ENCODE measurements around the gene AJUBA. TPM values are rescaled to one million over a fixed set of nuclear protein-coding genes. Genes with fewer than 3 reads are reported as not detected.
"Not testable (repeated sequence)": the region's sequence is repeated elsewhere in the genome, so short reads cannot be mapped to it uniquely, and the experiment has no call there.

Gene AJUBA
- polyA plus RNA-seq, 4 donors: 75.1 to 106 (median 89.7) TPM

GRCh38 chr14:22955702-22956569, 26.4 kb downstream of the AJUBA start:
- DNase-seq (ENCODE audit: low read depth in 4 of 4, low spot score in 2 of 4): no peak

GRCh38 chr14:22952418-22952817, 29.9 kb downstream of the AJUBA start:
- no peak for DNase-seq (ENCODE audit: low read depth in 4 of 4, low spot score in 2 of 4)

DNA sequence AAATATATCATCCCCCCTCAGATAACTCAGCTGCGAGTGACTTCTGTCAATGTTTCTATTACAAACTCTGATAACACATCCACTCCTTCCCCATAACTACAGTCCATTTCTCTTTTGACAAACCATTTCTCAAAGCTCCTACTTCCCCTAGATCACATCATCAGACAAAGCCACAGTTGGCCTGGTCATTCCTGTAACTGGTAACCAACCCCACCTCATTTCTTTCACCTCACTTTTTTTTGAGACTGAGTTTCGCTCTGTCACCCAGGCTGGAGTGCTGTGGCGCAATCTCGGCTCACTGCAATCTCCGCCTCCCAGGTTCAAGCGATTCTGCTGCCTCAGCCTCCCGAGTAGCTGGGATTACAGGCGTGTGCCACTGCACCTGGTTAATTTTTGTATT, 30.6 kb downstream of the AJUBA start:
- DNase-seq (ENCODE audit: low read depth in 4 of 4, low spot score in 2 of 4): not testable (repeated sequence)

- DNase-seq (ENCODE audit: low read depth in 4 of 4, low spot score in 2 of 4): no peak
Measured at GRCh38 chr14:22945642-22946041, 36.7 kb downstream of the AJUBA start.

GRCh38 chr14:22939684-22940083, 42.7 kb downstream of the AJUBA start:
- no peak for DNase-seq (ENCODE audit: low read depth in 4 of 4, low spot score in 2 of 4)

DNA sequence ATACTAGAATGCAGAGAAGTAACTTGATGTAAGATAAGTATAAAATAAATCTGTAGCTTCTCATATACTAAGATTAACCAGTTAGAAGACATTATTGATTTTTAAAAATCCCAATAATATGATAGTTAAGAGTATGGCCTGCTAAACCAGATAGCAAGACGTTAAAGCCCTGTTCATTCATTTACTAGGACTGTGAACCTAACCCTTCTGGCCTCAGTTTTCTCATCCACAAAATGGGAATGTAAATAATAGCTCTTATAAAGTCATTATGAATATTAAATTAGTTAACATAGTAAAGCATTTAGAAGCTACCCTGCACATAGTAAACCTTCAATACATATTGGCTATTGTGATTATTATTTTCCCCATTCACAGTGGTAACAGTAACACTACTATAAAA, 47.2 kb downstream of the AJUBA start:
- no peak for DNase-seq (ENCODE audit: low read depth in 4 of 4, low spot score in 2 of 4)

DNA sequence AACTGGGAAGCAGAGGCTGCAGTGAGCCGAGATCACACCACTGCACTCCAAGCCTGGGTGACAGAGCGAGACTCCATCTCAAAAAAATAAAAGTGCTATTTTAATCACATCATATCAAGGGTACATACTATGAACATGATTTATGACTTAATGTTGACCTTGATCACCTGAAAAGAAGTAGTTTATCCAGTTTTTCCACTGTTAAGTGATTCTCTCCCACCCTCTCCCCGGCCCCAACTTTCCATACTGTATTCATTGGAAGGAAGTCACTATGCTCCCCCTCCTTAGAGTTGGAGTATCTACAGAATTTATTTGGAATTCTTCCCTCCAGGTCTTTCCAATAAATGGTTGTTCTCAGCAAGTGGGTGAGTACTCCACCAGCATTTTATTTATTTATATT, 50.2 kb downstream of the AJUBA start:
- no peak for DNase-seq (ENCODE audit: low read depth in 4 of 4, low spot score in 2 of 4)

DNA sequence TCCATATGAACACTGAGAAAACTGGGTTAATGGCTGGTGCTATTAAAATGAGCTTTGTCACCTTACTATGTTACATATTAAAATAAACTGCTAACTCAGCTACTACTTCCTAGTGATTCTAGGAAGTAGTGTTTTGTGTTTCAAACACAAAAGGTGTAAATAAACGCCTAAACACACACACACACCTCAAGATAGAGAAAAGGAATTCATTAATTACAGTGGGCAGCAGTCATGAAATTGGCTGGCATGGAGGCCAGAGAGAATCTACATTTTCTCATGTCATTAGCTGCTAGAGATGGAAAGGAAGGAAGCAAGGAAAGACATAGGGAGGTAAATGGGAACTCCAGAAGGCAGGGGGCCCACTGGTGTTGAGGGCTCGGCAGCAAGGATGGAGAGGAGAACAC, 52.4 kb downstream of the AJUBA start:
- DNase-seq (ENCODE audit: low read depth in 4 of 4, low spot score in 2 of 4): peak in 2 of 4 donors; percentile 53 to 54

GRCh38 chr14:22929104-22929960, 53.0 kb downstream of the AJUBA start, which contains the start of gene PRMT5:
PRMT5 (minus strand) TSS chr14:22929376; CDS start chr14:22929361, 15 bp downstream.
- peak; percentile 98 to 100 (median 100) for DNase-seq (ENCODE audit: low read depth in 4 of 4, low spot score in 2 of 4)

DNA sequence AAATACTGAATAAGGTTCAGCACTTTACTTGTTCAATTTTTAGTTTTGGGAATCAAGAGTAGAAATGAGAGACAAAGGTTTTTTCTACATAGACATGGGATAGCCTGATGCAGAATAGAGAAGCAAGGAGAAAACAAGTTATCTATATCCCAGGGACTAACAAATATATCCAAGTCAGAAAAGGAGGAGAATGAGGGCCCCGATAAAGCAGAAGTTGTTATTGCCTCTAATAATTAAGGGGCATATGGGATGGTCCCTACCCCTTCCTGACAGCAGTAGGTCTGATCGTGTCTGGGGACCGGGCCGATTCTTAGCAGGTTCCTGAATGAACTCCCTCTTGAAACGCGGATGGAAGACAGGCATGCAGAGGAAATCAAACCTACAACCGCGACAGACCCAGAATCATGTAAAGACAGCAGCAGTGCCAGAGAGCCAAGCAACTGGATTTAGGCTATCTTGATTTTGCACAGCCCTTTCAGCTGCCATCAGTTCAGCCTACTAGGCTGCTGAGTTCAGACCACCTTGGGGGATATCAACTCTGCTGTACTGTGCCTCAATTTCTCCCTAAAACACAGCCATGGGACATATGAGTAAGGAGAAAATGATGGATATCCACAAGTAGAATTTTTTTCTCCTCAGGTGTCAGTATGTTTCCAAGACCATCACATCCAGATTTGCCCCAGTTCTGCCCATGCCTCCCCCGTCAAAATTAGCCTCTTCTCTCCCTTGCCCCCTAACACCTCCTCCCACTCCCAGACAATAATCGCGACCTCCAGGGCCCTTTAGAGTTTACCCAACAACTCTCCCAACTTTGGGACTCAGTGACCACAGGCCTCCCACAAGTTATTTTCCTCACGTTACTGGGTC, 53.9 kb downstream of the AJUBA start:
- DNase-seq (ENCODE audit: low read depth in 4 of 4, low spot score in 2 of 4): no peak

DNA sequence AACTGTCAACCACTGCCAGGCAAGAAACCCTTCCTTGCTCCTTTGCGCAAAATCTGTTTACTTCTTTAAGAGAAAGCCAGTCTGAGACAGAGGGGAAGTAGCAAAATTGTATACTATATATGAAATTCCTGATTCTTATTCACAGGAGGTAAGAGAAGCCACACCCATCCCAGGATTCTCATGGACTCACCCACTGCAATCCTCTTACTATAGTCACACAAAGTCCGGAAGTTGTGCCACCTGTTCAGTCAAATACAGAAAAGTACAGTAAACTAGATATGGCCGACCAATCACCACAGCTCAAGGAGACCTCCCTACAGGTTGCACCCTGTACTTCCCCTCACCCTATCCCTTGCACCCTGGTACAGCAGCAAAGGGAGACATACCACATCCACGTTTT, 56.0 kb downstream of the AJUBA start:
- DNase-seq (ENCODE audit: low read depth in 4 of 4, low spot score in 2 of 4): no peak

- DNase-seq (ENCODE audit: low read depth in 4 of 4, low spot score in 2 of 4): no peak
Measured at GRCh38 chr14:22925513-22925912, 56.8 kb downstream of the AJUBA start.

- no peak for DNase-seq (ENCODE audit: low read depth in 4 of 4, low spot score in 2 of 4)
Measured at GRCh38 chr14:22923746-22924145, 58.6 kb downstream of the AJUBA start.

DNA sequence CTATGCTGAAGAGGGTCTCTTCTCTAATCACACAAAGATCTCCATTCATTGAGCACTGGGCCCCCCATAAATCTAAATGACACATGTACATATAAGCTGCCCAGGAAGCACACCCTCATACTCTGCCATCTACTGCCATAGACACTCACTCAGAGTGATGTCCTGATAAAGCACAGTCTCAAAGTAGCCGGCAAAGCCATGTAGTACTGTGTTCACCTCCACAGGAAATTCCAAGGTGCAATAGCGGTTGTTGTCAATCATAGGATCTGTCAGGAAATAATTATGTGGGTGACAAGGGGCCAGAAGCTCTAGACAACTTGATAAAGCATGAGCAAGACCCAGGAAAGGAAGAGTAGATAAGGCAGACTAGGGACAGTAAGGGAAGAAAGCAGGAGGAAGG, 60.1 kb downstream of the AJUBA start:
- no peak for DNase-seq (ENCODE audit: low read depth in 4 of 4, low spot score in 2 of 4)

Other genes starting within 250 kb of the AJUBA start
- gene OXA1L, start 215.9 kb downstream of the AJUBA start, polyA plus RNA-seq (ENCODE audit: insufficient read length in 4 of 4): 100 to 1,000 TPM; 121 to 142 (median 137) TPM
- 100 to 1,000 TPM in 1 of 4 donors, 10 to 100 TPM in 3; 77.6 to 141 (median 91.2) TPM for gene SLC7A7, start 167.1 kb downstream of the AJUBA start, polyA plus RNA-seq (ENCODE audit: insufficient read length in 4 of 4)
- 100 to 1,000 TPM in 2 of 4 donors, 10 to 100 TPM in 2; 67.2 to 105 (median 97.4) TPM for gene MRPL52, start 152.7 kb downstream of the AJUBA start, polyA plus RNA-seq (ENCODE audit: insufficient read length in 4 of 4)
- 100 to 1,000 TPM; 127 to 186 (median 161) TPM for gene MMP14, start 146.0 kb downstream of the AJUBA start, polyA plus RNA-seq (ENCODE audit: insufficient read length in 4 of 4)
- gene LRP10, start 110.8 kb downstream of the AJUBA start, polyA plus RNA-seq (ENCODE audit: insufficient read length in 4 of 4): 100 to 1,000 TPM in 1 of 4 donors, 10 to 100 TPM in 3; 81.1 to 100 (median 87.9) TPM
- 1 to 10 TPM; 1.3 to 2.3 (median 1.9) TPM for gene REM2, start 99.3 kb downstream of the AJUBA start, polyA plus RNA-seq (ENCODE audit: insufficient read length in 4 of 4)
- 100 to 1,000 TPM; 111 to 151 (median 129) TPM for gene RBM23, start 63.4 kb downstream of the AJUBA start, polyA plus RNA-seq (ENCODE audit: insufficient read length in 4 of 4)
- gene PRMT5, start 53.2 kb downstream of the AJUBA start, polyA plus RNA-seq (ENCODE audit: insufficient read length in 4 of 4): 100 to 1,000 TPM; 149 to 160 (median 152) TPM
- 10 to 100 TPM; 57.6 to 67.2 (median 58.9) TPM for gene HAUS4, start 25.5 kb downstream of the AJUBA start, polyA plus RNA-seq (ENCODE audit: insufficient read length in 4 of 4)
- gene C14orf93, start 27.6 kb upstream of the AJUBA start, polyA plus RNA-seq (ENCODE audit: insufficient read length in 4 of 4): 10 to 100 TPM; 18.8 to 25.3 (median 23.3) TPM
- gene PSMB5, start 52.3 kb upstream of the AJUBA start, polyA plus RNA-seq (ENCODE audit: insufficient read length in 4 of 4): 100 to 1,000 TPM; 204 to 277 (median 233) TPM
- not detected for gene PSMB11, start 59.7 kb upstream of the AJUBA start, polyA plus RNA-seq (ENCODE audit: insufficient read length in 4 of 4)
- gene CDH24, start 75.0 kb upstream of the AJUBA start, polyA plus RNA-seq (ENCODE audit: insufficient read length in 4 of 4): 10 to 100 TPM; 13.1 to 46.0 (median 27.1) TPM
- gene ACIN1, start 112.6 kb upstream of the AJUBA start, polyA plus RNA-seq (ENCODE audit: insufficient read length in 4 of 4): 100 to 1,000 TPM; 172 to 364 (median 273) TPM
- 10 to 100 TPM; 67.4 to 95.9 (median 73.9) TPM for gene C14orf119, start 113.0 kb upstream of the AJUBA start, polyA plus RNA-seq (ENCODE audit: insufficient read length in 4 of 4)
- gene CIROP, start 122.4 kb upstream of the AJUBA start, polyA plus RNA-seq (ENCODE audit: insufficient read length in 4 of 4): under 1 TPM in 2 of 4 donors, not detected in 2; 0.05 TPM
- under 1 TPM in 3 of 4 donors, not detected in 1; 0.11 to 0.26 (median 0.14) TPM for gene CEBPE, start 136.7 kb upstream of the AJUBA start, polyA plus RNA-seq (ENCODE audit: insufficient read length in 4 of 4)
- 100 to 1,000 TPM in 2 of 4 donors, 10 to 100 TPM in 2; 80.6 to 108 (median 96.2) TPM for gene SLC7A8, start 201.1 kb upstream of the AJUBA start, polyA plus RNA-seq (ENCODE audit: insufficient read length in 4 of 4)

Data from left renal cortex interstitium (tissue), 4 donors.